DMS153 (cell line): ENCODE measurements around the gene KHNYN.
"Not testable (repeated sequence)": the region's sequence is repeated elsewhere in the genome, so short reads cannot be mapped to it uniquely, and the experiment has no call there.

ENCODE experiments used
- DNase-seq: peaks from one replicate; lab custom pipeline; 2025; lab: John Stamatoyannopoulos, UW

The KHNYN gene

GRCh38 chr14:24475261-24475660 lies 45.5 kb downstream of the KHNYN start:
- no peak for DNase-seq

GRCh38 chr14:24479999-24480398 lies 50.2 kb downstream of the KHNYN start:
- not testable (repeated sequence) for DNase-seq

DNA sequence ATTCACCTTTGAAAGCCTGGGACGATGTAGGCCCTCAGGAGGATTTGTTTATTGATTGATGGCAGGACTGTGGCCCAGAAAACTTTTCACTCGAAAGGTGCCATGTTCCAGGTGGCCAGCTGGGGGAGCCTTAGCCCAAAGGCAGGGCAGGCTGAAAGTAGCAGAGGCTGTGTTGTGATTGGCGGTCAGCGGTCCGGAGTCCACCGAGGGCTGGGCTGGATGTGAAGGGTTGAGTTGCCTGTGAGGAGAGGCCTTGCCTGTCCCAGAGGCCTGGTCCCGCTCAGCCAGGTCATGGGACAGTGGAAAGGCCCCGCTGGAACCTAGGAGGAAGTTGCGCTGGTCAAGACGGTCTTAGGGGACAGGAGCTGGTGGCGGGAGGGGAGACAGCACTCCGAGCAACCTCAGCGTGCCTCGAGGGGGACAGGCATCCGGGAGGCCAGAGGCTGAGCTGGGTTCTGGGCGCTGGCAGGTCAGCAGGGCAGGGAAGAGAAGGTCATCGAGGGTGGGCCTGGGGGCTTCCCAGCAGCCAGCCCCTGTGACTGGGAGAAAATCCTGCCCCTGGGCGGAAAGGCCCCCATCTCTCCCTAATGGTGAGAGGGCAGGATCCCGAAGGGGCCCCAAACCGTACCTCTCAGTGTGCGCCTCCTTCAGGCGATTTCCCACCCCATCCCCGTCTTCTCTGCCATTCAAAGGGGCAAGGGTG lies 52.0 kb downstream of the KHNYN start:
- DNase-seq, result no peak

DNA sequence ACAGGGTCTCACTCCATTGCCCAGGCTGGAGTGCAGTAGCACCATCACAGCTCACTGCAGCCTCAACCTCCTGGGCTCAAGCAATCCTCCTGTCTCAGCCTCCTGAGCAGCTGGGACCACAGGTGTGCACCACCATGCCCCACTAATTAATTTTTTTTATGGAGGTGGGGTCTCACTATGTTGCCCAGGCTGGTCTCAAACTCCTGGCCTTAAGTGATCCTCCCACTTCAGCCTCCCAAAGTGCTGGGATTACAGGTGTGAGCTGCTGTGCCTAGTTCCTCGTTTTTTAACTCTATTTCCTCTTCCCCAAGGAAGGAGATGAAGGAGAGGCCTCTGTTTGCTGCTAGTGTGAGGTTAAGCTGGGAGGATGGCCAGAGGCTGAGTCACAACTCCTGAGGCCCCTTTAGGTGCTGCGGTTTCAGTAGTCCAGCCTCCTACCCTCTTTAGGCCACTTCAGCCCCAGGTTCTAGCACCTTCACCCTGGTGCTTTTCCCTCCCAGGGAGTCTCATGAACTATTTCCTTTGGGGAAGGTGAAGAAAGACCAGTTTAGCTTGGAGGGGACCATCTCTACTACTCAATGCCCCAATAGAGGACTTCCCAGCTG lies 53.0 kb downstream of the KHNYN start:
- DNase-seq, result not testable (repeated sequence)

DNA sequence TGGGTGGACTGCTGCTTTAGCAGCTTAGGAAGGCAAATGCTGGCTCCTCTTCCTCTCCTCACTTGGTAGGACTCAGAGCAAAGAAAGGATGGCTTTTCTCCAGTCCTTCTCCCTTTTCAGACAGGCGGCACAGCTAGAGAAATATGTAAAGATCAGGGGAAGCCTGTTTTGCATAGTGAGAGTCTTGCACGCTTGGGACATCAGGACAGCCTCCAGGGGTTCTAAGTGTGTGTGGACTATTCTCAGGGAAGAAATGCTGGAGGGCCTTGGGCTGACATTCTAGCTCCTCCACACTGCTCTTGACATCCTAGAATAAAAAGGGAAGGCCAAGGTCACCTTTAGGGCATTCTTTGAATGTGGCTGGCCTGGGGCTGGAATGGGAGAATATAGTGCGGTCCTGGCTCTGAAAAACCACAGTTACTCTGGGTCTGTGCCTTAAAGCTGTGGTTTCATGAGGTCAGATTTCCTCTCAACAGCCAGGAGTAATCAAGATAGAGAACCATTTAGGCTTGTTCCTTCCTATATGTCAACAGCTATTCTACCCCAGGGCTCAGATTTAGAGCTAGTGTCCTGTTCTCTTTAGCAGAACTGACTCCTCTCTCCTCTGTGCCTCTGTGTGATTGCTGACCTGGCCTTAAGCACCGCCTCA lies 54.0 kb downstream of the KHNYN start:
- DNase-seq, result no peak
